Stromal cell of bone marrow (primary cell): ENCODE data around the gene INSRR.

Experiments used
- DNase-seq: peaks from one replicate; pipeline ENCODE4 v3.0.0-alpha.2; 2012; ENCODE audit warnings: low read depth

The INSRR gene

GRCh38 chr1:156848461-156849150 lies 10.3 kb downstream of the INSRR start:
- DNase-seq: no peak

- no peak for DNase-seq
Observed at GRCh38 chr1:156847591-156848460, 11.1 kb downstream of the INSRR start.

- DNase-seq: no peak
Observed at GRCh38 chr1:156846643-156847042, 12.3 kb downstream of the INSRR start.

- no peak for DNase-seq
Observed at GRCh38 chr1:156845953-156846545, 12.9 kb downstream of the INSRR start.

GRCh38 chr1:156845055-156845952 lies 13.6 kb downstream of the INSRR start:
- no peak for DNase-seq

GRCh38 chr1:156844638-156845037 lies 14.3 kb downstream of the INSRR start:
- DNase-seq: no peak

GRCh38 chr1:156844102-156844501 lies 14.8 kb downstream of the INSRR start:
- DNase-seq: no peak

GRCh38 chr1:156842618-156843300 lies 16.2 kb downstream of the INSRR start:
- DNase-seq: no peak

- no peak for DNase-seq
Observed at GRCh38 chr1:156841295-156841855, 17.5 kb downstream of the INSRR start.

- DNase-seq: no peak
Observed at GRCh38 chr1:156840898-156841279, 18.0 kb downstream of the INSRR start.

- DNase-seq: no peak
Observed at GRCh38 chr1:156840186-156840897, 18.6 kb downstream of the INSRR start.

- no peak for DNase-seq
Observed at GRCh38 chr1:156839426-156840109, 19.3 kb downstream of the INSRR start.

- DNase-seq: no peak
Observed at GRCh38 chr1:156838972-156839371, 19.9 kb downstream of the INSRR start.

- no peak for DNase-seq
Observed at GRCh38 chr1:156836892-156837291, 22.0 kb downstream of the INSRR start.

- no peak for DNase-seq
Observed at GRCh38 chr1:156836041-156836654, 22.8 kb downstream of the INSRR start.

GRCh38 chr1:156834322-156834721 lies 24.6 kb downstream of the INSRR start:
- no peak for DNase-seq

- no peak for DNase-seq
Observed at GRCh38 chr1:156833603-156834002, 25.3 kb downstream of the INSRR start.

GRCh38 chr1:156832434-156832833 lies 26.5 kb downstream of the INSRR start:
- no peak for DNase-seq

- no peak for DNase-seq
Observed at GRCh38 chr1:156828400-156829124, 30.4 kb downstream of the INSRR start.
